ENCODE measurements around the gene PHLDB2. TPM values are rescaled to one million over a fixed set of nuclear protein-coding genes. Genes with fewer than 3 reads are reported as not detected.

PHLDB2 gene
- total RNA-seq, 1 donor from 2014 or later: 71.1 TPM

DNA sequence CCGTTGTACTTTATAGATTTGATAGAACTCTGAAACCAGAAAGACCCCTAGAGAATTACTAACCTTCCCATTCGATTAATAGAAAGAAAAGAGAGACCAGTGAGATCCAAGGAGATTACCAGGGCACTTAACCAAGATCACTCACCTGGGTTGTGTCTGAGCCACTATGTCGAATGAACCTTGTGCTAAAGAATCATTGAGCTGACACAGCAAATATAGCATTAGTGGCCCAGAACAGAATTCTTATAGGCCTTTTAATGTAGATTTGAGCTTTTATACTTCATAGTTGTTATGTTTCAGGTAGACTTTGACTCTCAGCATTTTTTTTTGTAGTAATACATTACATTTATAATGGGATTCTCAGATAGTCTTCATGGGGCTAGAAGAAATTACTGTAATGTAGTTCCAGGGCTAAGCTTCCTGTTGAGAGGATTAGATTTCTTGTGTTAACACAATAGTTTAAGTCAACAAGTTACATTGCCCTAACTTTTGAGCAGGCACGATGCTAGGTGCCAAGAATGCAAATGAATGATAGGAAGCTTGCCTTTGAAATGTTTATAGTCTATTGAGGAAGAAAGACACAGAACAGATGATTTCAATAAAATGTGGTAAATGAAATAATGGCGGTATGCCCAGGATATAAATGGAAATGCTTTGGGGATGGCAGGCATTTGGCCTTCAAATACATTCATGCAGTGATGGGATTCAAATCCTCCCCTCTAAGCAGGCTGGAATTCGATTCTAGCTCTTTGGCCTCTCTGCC is 95.3 kb downstream of the PHLDB2 start:
- DNase-seq (ENCODE audit: extremely low read depth, low read depth, low spot score): no peak

DNA sequence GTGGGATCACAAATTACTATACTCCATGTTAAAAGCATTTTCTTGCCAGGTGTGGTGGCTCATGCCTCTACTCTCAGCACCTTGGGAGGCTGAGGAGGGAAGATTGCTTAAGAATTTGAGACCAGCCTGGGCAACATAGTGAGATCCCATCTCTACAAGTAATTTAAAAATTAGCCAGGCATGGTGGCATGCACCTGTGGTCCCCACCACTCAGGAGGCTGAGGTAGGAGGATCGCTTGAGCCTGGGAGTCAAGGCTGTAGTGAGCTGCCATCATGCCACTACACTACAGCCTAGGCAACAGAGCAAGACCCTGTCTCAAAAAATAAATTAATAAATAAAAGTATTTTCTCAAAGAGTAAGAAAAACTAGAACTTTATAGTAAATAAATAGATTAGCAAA is 96.8 kb downstream of the PHLDB2 start:
- DNase-seq (ENCODE audit: extremely low read depth, low read depth, low spot score): no peak

DNA sequence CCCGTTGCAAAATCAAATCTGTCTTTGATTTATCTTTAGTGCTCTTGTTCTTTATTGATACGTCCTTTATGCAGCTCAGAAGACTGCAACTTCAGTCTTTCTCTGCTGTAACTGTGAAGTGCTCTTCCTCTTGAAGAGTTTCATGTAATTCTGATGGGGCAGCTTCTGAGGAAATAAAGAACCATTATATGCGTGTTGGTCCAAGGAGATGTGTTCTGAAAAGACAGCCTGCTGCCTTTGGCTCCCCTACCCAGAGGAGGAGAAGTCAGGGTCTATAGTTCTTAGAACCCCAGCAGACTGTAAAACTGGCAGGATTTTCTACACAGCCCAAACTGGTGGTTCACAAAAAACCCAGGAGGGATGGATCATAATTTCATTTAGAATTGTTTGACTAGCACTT is 97.4 kb downstream of the PHLDB2 start:
- DNase-seq (ENCODE audit: extremely low read depth, low read depth, low spot score): no peak

DNA sequence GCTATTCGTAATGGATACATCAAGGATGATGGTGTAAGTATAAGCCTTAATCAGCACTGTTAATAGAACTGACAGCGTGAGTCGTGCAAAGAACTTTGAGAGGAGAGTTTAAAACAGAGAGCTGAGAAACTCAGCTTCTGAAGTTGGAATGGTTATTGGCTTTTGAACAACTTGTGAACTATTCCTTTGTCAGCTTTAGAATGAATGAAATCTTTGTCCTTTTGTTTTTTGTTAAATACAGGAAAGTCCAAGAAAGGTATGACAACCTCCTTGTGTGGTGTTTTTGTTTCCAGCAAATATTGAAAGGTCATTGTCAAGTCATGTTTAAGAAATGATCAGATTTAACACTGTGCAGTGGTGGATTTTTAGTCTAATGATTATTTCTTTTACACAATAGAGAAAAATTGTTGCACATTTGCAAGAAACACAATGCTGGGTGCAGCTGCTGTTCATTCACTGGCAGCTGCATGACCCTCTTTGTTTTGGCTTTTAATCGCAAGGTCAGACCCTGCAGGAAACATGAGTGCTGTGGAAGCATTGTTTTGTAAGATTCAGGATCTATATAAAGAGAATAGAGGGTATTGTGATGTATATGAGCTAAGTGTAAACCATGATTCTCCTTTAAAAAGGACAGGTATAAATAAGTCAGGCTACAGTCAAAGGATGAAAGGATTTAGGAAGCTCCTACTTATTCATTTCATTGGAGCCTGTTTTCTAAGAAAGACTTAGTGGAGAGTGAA is 98.1 kb downstream of the PHLDB2 start:
- DNase-seq (ENCODE audit: extremely low read depth, low read depth, low spot score): no peak

DNA sequence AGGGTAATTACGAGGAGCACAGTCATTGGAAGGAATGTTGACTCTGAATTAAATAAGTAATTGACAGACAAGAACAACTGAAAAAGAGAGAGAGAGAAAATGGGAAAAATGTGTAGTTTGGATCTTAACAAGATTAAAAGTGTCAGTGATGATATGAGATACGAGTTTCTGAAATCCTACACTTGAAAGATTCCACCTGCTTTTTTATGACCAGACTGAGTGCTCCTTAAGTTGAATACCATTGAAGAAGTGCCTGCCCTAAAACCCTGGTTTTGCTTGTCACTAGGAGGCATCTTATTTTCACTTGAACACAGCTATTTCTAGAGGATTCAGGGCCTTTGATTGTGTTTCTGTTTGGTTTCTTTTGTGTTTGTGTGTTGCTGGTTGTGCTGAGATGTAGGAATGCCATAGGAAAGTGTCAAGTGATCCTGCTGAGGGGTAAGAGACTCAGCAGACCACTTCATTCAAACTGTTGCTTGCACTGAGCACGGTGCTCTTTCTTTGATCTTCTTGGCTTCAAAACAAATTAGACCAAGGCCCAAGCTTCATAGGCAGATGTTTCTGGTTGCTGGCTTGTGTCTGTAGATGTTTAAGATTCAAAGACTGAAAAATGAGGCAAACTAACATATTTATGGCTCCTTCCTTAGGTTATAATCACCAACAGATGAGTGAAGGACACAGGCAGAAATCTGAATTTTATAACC is 102.5 kb downstream of the PHLDB2 start:
- no peak for DNase-seq (ENCODE audit: extremely low read depth, low read depth, low spot score)

DNA sequence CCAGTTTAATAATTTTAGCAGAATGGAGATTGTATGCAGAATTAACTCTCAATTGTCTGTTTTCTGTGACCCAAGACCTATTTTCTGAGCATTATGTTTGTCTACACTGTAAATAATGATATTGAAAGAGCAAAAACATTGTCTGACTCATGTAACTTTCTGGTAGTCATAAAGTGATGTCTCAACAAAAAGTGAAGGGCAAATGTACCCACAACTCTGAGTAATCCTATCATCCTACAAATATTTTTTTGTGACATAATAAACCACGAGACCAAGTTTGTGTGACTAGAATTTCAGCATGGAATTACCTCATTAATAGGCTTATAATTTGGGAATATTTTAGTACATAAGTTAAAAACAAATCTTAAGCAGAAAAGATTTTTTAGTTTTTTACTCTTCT is 104.4 kb downstream of the PHLDB2 start:
- DNase-seq (ENCODE audit: extremely low read depth, low read depth, low spot score): no peak

DNA sequence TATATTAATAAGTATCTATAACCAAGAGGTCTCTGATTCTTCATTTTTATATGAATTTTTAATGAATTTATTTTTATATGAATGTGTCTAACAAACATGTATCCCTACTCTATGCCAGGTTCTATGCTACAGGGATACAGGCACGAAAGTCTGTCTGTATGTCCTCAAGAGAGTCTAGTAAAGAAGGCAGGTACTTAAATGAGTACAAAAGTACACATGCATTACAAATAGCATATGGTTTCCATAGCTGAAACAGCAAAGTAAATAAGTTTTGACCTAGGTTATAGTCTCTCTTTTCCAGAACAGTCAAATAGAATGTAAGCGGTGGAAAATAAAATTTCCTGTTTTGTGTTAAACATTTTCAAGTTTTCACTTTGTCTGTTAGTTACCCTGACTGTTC is 106.4 kb downstream of the PHLDB2 start:
- no peak for DNase-seq (ENCODE audit: extremely low read depth, low read depth, low spot score)

DNA sequence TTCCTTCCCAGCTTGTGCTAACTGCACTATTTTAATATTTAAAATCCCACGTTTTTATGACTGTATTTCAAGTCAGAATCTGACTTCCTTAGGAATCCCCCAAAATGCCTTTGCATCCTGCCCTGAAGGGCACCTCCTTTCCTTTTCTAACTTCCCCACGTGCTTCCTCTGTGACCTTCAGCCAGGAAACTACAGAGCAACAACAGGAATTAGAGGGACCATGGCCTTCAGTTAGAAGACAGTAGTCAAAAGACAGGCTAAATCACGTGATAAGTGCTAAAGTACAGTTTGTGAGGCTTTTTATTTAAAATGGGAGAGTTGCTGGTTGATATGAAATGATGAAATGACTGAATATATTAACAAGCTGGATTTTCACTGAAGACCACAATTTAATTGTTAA is 108.0 kb downstream of the PHLDB2 start:
- DNase-seq (ENCODE audit: extremely low read depth, low read depth, low spot score): no peak

DNA sequence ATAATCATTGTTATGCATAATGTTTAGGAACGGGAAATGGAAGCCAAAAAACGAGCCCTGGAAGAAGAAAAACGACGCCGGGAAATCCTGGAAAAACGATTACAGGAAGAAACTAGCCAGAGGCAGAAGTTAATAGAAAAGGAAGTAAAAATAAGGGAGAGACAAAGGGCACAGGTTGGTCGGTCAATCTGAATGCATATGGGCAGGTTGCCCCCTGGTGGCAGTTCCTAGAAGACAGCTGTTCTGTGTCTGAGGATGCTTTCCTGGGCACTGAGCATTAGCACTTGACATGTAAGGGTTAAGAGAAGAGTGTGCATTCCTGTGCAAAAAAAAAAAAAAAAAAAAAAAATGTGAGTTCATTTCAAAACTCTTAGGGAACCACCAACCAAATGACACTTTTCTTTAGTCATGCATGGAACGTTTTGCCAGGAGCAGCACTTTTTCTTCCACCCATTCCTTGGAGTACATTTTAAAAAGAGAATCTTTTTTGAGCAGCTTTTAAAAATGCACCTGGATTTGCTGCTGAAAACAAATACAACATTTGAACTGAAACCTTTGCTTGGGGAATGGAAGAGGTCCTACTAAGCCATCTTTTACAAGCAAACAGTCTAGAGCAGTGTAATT is 108.7 kb downstream of the PHLDB2 start:
- DNase-seq (ENCODE audit: extremely low read depth, low read depth, low spot score): no peak

DNA sequence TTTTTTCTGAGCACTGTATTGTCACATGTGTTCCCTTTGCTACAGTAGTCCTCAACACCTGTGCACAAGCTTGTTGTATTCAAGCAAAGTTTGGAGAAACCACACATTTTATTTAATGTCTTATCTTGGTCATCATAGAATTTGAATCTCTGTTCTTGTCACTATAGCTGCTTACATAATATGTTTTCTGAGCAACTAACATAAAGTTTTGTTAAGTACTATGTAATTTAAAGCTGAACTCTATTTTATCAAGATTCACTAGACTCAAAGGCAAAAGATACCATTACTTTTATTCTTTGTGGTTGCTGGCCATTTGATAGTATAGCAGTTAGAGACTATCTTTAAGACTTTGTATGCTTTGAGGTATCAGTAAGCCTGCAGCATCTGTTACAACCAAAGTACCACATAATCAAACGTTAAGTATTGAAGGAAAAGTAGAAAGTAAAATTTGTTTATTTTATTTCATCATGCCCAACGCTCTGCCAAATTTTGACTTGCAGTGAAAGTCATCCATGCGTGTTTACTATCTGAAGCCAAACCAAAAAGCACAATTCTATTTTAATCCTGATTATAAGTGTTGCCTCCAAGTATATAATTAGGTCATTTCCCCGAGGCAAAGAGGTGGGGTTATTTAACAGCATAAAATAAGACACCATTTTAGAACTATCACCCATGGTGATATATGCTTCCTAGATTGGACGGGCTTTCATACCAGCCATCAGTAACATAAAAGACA is 109.4 kb downstream of the PHLDB2 start:
- DNase-seq (ENCODE audit: extremely low read depth, low read depth, low spot score): no peak

DNA sequence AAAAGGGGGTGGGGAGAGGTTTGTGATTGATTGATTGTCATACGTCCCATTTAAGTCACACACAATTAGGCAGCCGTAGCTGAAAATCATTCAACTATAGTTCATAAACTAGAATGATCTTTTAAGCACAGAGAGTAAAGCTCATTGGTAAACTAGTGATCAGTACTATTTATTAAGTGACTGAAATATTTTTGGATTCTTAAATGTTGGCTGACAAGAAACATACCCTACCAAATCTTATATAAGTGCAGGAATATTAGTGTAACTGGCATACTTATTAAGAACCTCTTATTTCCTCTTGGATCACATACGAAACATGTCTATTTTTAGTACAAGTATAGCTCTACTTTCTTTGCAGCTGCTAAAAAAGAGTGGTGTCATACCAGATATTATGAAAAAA is 111.3 kb downstream of the PHLDB2 start:
- no peak for DNase-seq (ENCODE audit: extremely low read depth, low read depth, low spot score)

DNA sequence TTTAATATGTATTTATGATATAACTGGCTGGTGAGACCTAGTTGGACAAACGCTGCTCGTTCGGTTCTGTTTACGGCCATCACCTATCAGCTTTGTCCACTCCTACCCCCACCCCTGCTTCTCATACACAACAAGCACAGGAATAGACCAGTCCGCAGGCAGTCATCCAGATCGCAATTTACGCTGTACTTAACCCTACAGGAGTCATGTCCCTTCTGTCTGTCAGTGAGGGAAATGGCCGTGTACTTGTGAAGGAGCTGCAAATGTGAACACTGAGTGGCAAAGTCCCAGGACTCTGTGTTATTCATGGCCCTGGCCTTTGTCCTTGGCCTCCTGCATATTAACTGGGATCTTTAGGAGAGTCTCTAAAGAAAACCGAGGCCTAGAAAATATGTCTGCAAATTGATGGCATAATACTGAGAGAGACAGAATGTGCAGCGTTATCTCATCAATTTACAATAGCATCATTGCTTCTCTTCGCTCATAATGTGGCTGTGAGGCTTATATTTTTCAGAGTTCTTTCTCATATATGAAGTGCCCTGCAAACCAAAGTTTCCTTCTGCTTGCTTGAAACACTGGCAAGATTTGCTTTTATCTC is 112.6 kb downstream of the PHLDB2 start:
- no peak for DNase-seq (ENCODE audit: extremely low read depth, low read depth, low spot score)

DNA sequence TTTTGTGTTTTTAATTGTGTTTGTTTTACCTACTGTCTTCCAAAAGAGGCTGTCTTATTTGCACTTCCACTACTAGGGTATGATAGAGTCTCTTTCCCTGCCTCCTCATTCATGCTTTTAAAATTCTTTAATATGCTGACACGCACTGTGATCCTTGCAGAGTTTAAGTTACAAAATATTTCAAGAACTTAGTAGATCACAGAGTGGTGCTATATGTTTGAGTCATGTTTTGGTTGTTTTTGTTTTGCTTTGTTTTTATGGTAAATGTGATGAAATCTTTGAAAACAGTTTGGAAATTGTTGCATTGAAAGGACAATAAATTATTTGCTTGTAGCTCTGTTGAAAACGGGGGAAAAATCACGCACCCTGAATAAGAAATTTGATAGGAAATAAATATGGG is 113.8 kb downstream of the PHLDB2 start:
- no peak for DNase-seq (ENCODE audit: extremely low read depth, low read depth, low spot score)

DNA sequence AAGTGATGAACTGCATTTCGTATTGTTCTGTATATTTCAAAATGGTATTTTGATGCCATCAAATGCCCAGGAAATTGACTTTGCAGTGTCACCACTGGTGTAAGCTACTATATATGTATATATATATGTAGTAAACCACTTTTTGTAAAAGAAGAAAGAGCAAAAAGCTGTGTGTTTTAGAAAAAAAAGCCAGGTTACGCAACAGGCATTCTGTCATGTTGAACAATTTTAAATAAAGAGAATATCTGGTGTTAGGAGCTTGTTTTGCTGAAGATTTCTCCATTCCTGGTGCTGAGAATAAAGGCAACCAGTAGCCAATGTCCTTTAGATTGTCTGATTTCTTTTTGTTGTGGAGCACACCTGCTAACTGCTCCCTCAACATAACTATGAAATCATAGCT is 116.1 kb downstream of the PHLDB2 start:
- no peak for DNase-seq (ENCODE audit: extremely low read depth, low read depth, low spot score)

DNA sequence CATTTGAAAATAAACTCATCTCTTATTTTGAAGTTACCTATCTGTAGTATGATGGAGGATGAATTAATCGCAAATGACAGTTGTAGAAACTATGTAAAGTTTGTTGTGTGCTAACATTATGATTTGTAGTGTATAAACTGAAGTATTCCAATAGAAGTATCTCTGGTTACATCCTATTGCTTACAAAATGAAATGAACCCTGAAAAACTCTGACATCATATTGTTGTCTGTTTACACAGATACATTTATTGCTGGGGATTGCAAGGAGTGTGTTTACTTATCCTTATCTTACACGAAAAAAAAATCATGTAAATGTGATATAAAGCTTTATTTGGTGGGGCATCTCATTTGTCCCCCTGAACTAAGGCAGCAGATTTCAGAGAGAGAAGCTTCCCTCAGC is 117.2 kb downstream of the PHLDB2 start:
- DNase-seq (ENCODE audit: extremely low read depth, low read depth, low spot score): no peak

DNA sequence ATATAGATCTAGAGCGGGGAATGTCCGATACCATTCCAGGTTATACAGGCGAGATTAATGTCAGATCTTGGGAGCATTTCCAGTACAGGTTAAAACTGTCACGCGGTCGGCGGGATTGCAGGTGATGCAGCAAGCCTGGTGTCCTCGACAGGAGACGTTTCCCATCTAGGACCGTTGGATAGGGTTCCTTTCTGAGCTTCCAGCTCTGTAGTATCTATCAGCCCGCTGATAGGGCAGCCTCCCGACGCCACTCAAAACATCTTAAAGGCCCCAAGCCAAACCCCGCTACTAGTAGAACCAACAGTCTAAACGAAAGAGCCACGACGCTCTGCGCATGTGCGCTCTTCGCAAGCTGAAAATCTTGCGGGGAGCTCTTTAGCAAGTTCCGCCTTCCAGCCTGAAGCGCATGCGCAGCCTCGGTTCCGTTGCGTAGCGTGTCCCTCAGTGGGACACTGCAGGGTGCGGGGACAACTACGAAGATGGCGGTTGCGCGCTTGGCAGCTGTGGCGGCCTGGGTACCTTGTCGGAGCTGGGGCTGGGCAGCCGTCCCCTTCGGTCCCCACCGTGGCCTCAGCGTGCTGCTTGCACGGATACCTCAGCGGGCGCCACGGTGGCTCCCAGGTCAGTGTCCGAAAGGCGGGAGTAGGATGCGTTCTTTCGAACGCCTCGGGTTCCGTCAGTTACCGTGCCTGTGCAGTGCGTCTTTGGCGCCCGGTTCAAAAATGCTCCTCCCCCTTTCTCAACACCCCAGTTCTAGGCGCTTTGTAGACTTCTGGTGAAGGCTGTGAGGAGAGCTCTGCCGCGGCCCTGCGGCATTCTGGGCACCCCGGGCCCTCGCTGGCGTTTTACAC is 119.7 kb downstream of the PHLDB2 start, which contains the start of gene ABHD10:
ABHD10 (plus strand) TSS at position 444 of the 851 bp plus-strand sequence; CDS start at position 480, 36 bp downstream.
- peak; percentile 97 for DNase-seq (ENCODE audit: extremely low read depth, low read depth, low spot score)

DNA sequence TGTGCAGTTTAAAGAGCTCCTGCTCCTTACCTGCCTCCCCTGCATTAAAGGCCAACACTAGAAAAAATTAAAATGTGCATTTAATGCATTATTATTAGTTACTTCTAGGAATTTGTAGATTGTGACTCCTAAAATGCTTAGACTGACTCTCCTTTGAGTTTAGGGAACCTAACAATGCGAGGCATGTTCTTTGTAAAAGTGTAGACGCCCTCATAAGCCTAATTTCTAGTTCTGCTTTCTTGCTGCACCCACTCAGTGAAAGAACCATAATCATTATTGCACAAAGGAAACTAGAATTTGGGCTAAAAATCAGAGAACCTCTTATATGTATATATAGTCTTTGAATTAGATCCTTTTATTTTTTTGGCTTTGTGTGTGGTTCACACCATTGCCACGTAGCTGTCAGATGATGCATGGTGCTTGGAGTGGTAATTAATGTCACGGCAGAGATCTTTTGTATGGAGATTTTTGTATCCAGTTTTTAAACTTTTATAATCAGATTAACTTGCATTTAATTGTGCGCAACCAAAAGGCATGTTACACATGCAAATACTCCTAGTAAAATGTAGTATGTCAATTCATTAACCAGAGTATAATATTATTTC is 120.5 kb downstream of the PHLDB2 start:
- DNase-seq (ENCODE audit: extremely low read depth, low read depth, low spot score): no peak

DNA sequence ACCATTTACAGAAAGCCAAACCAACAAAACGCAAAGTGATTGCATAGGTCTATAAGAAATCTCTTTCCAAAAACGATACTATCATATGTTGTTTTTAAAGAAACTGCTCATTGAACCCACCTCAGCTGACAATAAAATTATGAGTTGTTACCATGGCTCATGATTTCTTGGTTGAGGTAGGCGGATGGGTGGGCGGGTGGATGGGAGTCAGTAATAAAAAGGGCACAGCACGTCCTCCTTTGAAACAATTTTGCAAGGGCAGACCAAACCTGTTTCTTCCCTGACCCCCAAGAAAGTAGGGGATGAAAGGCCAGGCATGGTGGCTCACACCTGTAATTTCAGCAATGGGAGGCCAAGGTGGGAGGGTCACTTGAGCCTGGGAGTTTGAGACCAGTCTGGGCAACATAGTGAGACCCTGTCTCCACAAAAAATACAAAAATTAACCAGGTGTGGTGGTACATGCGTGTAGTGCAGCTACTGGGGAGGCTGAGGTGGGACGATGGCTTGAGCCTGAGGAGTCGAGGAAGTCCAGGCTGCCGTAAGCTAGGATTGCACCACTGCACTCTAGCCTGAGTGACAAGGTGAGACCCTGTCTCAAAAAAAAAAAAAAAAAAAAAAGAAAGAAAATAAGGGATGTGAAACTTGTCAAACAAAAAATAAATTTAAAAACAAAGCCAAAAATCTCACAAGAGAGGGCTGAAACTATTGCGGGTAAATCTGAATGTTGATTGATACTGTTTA is 121.8 kb downstream of the PHLDB2 start:
- no peak for DNase-seq (ENCODE audit: extremely low read depth, low read depth, low spot score)
